HG02678 (cell line): Measurements from ENCODE around the gene MICAL2.

ENCODE experiments used
- ATAC-seq: cut with Tn5 transposase; IDR thresholded peaks from one replicate; pipeline ENCODE4 v1.9.1; 2021; ENCODE audit warnings: mild to moderate bottlenecking, moderate library complexity; ENCODE audit not compliant: unreplicated experiment

Gene MICAL2

DNA sequence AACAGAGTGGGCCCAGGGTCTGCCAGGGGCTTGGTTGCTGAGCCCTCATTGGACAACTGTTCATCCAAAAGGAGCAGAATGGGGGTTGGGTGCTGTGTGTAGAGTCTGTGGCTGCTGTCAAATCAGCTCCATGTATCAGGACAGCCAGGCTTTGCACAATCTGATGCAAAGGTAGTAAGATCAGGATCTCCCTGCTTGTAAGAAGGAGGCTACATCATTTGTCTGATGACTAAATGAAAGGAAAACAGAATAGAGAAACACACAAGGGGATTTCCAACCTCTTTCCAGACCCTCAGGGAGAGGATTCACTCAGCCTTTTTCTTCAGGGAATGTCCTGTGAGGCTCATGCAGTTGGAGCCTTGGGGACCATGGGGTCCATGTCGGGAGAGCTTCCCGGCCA lies 7.2 kb downstream of the MICAL2 start:
- no peak for ATAC-seq

DNA sequence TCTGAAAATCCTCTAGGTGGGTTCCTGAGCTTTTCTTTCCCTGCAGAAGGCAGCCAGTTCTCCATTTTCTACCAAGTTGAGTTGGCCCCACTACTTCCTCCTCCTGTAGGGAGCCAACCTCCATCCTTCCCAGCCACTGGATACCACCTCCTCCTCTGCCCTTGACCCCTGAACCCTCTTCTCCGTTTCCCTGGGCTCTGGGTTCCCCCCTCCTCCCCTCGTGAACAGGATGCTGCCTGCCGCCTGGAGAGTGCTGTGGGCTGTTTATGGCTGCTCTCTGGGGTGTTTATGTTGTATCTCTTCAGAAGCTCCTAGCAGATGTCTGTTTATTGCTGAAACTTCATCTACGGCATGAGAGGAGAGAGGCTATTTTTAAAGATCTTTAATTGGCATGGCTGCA lies 8.6 kb downstream of the MICAL2 start:
- no peak for ATAC-seq

DNA sequence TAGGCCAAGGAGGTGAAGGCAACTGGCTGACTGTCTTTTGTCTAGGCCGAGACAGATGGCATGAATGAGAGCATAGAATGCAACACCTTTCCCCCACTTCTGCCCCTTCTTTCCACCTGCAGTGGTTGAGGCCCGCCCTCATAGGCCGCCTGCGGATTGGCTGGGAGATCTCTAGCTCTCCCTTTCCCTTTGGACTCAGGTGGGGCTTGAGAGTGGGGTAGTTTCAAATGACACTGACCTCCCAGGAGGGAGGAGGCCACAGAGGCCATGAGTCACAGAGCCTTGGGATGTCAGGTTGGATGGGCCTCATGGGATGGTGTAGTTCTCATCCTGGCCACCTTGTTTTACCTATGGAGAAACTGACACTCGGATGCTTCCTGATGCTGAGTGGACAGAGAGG lies 9.1 kb downstream of the MICAL2 start:
- no peak for ATAC-seq

- no peak for ATAC-seq
Measured at GRCh38 chr11:12120031-12121008, 9.9 kb downstream of the MICAL2 start.

DNA sequence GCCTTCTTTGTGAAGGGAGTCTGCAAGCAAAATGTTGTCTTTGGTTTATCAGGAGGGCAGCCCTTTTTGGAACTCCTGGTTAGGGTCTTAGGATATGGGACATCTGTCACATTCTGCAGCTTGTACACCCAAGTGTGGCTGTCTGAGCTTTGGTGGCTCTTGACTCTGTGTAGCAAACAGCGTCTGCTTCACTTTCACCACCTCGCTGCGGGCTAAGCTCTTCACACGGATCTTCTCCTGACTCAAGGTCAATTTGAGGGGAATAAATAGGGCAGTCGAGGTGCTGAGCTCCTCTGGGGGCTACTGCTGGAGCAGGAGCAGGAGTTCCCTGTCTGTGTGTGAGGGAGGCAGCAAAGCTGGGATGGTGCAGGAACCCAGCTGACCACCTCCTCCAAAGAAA lies 10.6 kb downstream of the MICAL2 start:
- no peak for ATAC-seq

DNA sequence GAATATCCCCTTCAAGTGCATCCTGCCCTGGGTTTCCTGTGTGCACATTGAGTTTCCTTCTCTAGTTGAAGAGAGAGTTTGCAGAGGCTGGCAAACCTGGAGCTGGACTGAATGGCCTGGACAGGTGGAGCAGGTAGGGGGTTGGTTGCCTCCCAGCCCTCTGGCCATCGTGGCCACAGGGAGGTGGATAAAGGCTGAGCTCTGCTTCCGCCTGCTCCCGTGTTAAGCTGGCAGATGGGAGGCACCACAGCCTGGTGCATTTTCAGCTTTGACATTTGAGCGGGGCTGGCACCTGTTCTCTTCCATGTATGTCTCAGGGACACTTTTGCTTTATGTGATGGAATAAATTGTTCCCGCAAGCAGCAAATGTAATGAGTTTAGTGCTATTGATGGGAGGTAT lies 11.1 kb downstream of the MICAL2 start:
- ATAC-seq: no peak

DNA sequence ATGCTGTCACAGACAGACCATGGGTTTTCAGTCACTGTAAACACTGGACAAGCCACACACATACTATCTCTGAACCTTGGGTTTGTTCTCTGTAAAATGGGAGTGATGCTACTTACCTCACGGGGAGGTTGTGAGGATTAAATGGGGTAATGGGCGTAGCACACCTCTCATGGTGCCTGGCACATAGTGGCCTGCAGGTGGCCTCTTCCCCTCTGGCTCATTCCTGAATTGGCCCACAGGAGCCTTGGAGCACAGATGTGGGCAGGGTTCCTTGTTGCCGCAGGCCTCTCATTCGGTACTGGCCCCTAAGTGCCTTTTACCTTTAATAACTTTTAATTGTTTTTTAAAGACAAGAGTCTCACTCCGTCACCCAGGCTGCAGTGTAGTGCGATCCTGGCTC lies 11.7 kb downstream of the MICAL2 start:
- no peak for ATAC-seq

GRCh38 chr11:12123273-12123672 lies 12.9 kb downstream of the MICAL2 start:
- no peak for ATAC-seq

DNA sequence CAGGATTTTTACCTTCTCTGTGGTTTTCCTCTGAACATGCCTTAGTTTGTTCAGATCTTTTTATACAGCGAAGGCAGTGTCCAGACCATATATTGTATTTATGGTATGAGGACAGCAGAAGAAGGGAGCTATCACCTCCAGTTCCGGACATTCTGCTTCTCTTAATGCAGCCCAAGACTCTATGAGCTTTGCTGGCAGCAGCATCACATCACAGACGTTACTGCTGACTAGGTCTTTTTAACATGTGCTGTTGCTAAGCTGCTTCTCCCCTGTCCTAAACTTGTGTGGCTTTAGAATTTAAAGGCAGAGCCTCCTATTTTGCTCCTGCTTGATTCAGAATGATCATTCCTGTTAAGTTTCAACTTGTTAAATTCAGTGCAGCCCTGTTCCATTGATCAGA lies 13.4 kb downstream of the MICAL2 start:
- ATAC-seq: no peak

- ATAC-seq: no peak
Measured at GRCh38 chr11:12124306-12124705, 13.9 kb downstream of the MICAL2 start.

DNA sequence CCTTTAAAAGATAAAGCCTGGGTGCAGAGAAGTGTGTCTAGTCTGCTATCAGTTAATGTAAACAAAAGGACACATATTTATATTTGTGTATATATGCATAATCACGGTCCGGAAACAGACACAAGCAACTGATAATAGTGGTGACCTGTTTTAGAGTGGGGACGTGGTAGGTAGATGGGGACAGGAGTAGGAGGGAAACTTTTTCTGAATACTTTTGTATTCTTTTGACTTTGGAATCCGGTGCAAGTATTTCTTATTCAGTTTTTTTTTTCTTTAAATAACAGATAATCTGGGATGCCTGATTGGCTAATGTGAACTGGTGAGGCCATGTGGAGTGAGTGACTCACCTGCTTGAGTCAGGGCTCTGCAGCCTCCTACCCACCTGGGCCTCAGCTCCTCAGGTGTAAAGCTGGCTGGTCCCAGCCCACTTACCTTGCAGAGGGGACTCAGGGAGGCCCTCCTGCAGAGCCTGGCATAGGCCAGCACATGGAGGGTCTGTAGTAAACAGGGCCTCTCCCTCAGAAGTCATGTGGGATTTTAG lies 15.3 kb downstream of the MICAL2 start:
- no peak for ATAC-seq

- no peak for ATAC-seq
Measured at GRCh38 chr11:12126344-12127019, 16.1 kb downstream of the MICAL2 start.

DNA sequence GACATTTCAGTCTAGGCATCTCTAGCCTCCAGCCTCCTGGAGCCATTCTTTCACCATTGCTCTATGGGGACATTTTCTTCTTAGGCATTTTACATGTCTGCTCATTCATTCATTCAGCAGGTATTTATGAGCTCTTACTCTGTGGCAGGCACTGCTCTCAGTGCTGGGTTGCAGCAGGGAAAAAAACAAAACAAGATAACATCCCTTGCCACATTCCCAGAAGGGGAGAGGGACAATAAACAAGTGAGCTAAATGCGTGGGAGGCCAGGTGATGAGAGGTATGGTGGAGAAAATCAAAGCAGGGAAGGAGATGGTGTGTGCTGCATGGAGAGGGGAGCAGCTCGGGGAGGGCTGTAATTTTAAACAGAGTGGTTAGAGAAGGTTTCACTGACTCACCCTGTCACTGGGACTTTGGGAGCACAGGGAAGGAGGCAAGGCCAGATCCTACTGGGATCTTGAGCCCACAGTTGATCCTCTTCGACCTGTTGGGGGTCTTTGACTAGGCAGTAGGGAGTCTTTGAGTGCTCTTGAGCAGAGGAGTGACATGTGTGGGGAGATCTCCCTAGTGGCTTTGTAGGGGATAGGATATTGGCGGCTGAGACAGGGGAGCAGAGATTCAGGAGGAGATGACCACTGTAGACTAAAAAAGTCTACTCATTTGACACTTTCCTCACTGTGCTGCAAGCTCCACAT lies 17.0 kb downstream of the MICAL2 start:
- no peak for ATAC-seq

DNA sequence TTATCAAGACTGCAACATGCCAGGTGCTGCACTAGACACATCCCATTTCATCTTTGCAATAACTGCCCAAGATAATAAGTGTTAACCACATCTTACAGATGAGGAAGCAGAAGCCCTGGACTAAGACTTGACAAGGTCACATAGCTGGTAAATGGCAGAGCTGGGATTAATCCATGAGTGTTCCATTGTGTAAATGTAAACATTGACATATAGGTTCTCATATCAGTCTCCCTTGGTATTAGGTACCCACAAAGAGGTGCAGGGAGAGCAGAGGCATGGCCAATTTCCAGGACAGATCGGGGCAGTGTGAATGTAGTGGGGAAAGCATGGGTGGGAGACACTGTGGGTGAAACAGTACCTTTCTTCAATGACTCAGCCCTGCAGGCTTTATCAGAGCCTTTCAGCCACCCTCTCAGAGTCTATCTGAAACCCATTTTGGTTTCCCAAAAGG lies 17.9 kb downstream of the MICAL2 start:
- ATAC-seq: no peak

DNA sequence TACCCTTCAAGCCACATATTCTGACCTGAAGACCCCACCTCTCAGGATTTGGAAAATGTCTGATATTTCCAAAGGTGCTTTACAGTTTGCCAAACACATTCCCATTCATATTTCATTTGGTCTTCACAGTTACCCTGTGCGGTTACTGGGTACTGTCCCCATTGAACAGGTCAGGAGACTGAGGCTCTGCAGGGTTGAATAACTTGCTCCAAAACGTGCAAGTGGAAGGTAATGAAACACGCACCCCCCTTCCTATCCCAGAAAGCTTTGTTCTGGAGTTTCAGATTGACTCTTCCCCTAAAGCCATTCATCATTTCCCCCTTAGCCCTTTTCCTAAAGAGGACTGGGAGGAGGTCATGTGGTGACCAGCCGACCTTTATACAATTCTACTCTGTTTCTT lies 18.8 kb downstream of the MICAL2 start:
- ATAC-seq: no peak

DNA sequence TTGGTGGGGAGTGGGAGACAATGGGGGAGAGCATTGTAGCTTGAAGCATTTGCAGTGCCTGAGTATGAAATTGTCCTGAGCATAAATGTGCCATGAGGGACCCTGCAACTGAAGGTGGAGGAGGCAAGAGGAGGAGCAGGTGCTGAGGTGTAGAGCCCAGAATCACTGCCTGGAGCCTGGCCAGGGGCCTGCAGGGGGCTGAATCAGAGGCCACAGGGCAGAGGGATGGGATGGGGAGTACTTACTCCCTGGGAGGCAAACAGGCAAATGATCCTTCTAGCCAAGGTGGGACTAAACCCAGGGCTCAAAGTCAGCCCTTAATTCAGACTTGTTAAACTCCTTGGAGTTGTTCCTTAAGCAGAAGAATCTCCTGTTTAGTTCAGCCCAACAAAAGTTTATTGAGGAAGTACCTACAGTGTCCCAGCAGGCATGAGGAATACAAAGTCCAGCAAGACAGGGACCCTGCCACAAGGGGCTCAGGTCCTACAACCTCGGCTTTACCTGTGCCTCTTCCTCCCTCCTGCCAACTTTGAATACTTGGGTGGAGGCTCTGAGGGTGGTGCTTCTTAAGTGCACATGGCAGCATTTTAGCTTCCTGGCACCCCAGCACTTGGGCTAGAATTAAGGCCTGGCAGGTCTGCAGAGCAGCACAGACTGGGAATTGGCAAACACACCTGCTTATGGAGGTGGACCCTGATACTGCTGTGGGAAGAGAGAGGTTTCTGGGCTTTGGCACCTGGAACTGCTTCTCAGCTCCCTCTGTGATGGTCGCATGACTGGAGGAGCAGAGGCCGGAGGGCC lies 20.0 kb downstream of the MICAL2 start:
- no peak for ATAC-seq

- ATAC-seq: no peak
Measured at GRCh38 chr11:12131943-12132789, 21.8 kb downstream of the MICAL2 start.

GRCh38 chr11:12132790-12133145 lies 22.4 kb downstream of the MICAL2 start:
- ATAC-seq: no peak

DNA sequence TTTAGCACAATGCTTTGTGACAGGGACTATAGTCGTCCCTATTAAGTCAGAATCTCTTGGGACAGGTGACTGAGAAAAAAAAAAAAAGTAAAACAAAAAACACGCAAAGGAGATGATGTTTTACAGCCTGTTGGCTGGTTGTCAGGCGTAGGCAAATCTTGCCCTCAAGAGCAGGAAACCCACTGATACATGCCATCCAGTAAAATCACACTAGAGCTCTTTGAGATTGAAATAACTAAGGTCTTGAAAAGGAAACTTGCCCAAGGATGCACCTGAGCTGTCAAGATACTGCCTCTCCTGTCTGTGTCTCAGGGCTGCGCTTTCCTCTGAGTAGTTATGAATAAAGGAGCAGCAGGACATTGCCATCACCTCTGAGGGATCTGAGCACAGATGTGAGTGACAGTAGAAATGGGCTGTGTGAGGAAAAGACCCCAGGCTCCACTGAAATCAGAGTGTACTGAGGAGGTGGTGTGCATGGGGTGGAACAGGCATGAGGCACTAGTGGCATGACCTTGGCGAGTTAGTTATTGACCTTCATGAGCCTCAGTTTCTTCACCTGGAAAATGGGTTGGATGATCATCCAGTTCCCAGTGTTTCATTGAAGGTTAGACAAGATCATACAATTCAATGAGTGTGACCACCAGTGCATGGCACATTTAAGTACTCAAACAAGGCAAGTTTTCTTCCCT lies 23.3 kb downstream of the MICAL2 start:
- no peak for ATAC-seq
